ENCODE measurements around the gene PYCARD. TPM values are rescaled to one million over a fixed set of nuclear protein-coding genes. Genes with fewer than 3 reads are reported as not detected.

The PYCARD gene
- total and polyA plus RNA-seq, 9 of the 15 experiments (the other 6 are each of a cell fraction or from before 2014, with no cell fraction given): 1.3 to 28.4 (median 6.0) TPM

- ChIA-PET CTCF (ENCODE audit: low intra/inter-chr PET ratio) (no interaction called here), POLR2A (no interaction called here)
- Histone ChIP-seq H3K27ac (ENCODE audit: extremely low read depth, low read depth, low read length) (no peak overlapping the region), H3K9me3 (replicated peaks; ENCODE audit: control insufficient read depth, insufficient read depth, low read depth, low read length) (no peaks in the 10 kb centered on the region), H2AFZ (ENCODE audit: low read depth, low read length) (no peak overlapping the region), H3K9me1 (ENCODE audit: control insufficient read depth, insufficient read depth, low read length) (no peaks in the 10 kb centered on the region), H3K4me2 (ENCODE audit: insufficient read depth, low read length) (no peak overlapping the region), H3K4me1 (replicated peaks in 1 of 2; ENCODE audit: control insufficient read depth in 2 of 2, insufficient read depth in 2 of 2, low read length in 2 of 2) (peaks cover 3 to 29% of the 10 kb centered on the region in 2 experiments; a peak in 3 of 5 replicates), H3K27me3 (ENCODE audit: control insufficient read depth in 2 of 2, insufficient read depth in 2 of 2, low read length in 2 of 2) (no peaks in the 10 kb centered on the region), H4K20me1 (replicated peaks; ENCODE audit: control insufficient read depth, insufficient read depth, low read length) (no peaks in the 10 kb centered on the region), H3K4me3 (no peak overlapping the region), H3K36me3 (ENCODE audit: control insufficient read depth, insufficient read depth, low read length) (no peaks in the 10 kb centered on the region), H3K9ac (ENCODE audit: insufficient read depth in 1 of 2, low read depth in 2 of 2, low read length in 2 of 2) (peak overlapping the region in 1 of 2 experiments; percentile 64; a peak in 2 of 4 replicates), H3K79me2 (ENCODE audit: control insufficient read depth, insufficient read depth, low read length) (no peaks in the 10 kb centered on the region)
- DNase-seq (ENCODE audit: extremely low read depth in 1 of 4, low spot score in 3 of 4): peak in 1 of 4 experiments; percentile 11
- in situ Hi-C loops (cut with MboI): no loop called here
- TF ChIP-seq BRCA1 (IDR thresholded peaks at IDR 0.05): no peak
- TF ChIP-seq BRCA1 (CRISPR knock-in tag; IDR thresholded peaks at IDR 0.05): no peak
- 0 out of 2 replicates have a peak, but pooled peaks have one; percentile 22 for TF ChIP-seq ZBTB33 (CRISPR knock-in tag; IDR thresholded peaks at IDR 0.05)
- WGBS (ENCODE audit: insufficient coverage, low coverage, missing lambda C conversion rate): 72% methylated on average over 5 of the region's 5 CpGs
- no peak for ATAC-seq
- FAIRE-seq: no peak
- no TSS peak for BruUV-seq (replicated peaks)
- intact Hi-C loops (cut with micrococcal nuclease): no loop called here
These were observed 20.5 kb upstream of the PYCARD start for GRCh38 chr16:31223044-31223443.

All from K562 (cell line).